Tibial nerve (tissue), 4 donors: ENCODE data around the gene MAML2.

Experiments used
- EP300 ChIP-seq, 2 donors: sonication (generic); formaldehyde crosslinking; IDR thresholded peaks; one replicate each; pipeline ENCODE4 v1.6.1; 2017; ENCODE audit warnings: antibody characterized with exemption in 2 of 2, mild to moderate bottlenecking in 1 of 2
- POLR2A ChIP-seq, 2 donors: fragments of 450-650 bp; IDR thresholded peaks; one replicate each; pipeline ENCODE4 v1.6.1; 2017; ENCODE audit warnings: antibody characterized with exemption in 2 of 2, mild to moderate bottlenecking in 2 of 2, moderate library complexity in 2 of 2
- TF ChIP-seq, protein P1 (sequence below), 5 experiments: fragments of 200-600 bp in 3 of 5; fragments of 450-650 bp in 2 of 5; sonication (generic) in 3 of 5; IDR thresholded peaks; one replicate each; pipeline ENCODE4 v1.5.1; 2016 to 2019; ENCODE audit warnings: antibody characterized with exemption in 5 of 5, mild to moderate bottlenecking in 3 of 5, moderate library complexity in 2 of 5

DNA sequence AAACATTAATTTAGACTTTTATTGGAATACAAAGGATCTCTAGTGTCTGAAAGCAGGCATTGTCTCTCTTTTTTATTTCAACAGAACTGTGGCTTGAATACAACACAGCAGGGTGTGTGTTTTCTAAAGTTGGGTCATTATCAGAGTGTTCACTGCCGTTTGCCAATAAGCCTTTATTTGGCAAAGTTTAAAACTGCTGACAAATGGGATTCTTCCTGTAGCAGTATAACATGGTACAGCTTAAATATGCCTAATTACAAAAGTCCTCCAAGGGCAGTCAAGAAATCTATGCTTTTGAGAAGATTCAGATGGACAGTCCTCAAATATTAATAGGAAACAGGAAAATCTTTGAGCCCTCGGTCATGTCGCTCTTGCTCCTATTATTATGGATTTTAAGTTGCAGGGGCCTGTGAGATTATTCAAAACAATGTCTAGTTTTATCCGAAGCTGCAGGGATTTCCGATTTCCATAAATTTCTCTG, 199.9 kb downstream of the MAML2 start:
- TF ChIP-seq POLR2A (IDR thresholded peaks at IDR 0.05) (no peak), EP300 (IDR thresholded peaks at IDR 0.05) (peak in 1 of 2 donors; percentile 17)
- TF ChIP-seq, protein P1, sequence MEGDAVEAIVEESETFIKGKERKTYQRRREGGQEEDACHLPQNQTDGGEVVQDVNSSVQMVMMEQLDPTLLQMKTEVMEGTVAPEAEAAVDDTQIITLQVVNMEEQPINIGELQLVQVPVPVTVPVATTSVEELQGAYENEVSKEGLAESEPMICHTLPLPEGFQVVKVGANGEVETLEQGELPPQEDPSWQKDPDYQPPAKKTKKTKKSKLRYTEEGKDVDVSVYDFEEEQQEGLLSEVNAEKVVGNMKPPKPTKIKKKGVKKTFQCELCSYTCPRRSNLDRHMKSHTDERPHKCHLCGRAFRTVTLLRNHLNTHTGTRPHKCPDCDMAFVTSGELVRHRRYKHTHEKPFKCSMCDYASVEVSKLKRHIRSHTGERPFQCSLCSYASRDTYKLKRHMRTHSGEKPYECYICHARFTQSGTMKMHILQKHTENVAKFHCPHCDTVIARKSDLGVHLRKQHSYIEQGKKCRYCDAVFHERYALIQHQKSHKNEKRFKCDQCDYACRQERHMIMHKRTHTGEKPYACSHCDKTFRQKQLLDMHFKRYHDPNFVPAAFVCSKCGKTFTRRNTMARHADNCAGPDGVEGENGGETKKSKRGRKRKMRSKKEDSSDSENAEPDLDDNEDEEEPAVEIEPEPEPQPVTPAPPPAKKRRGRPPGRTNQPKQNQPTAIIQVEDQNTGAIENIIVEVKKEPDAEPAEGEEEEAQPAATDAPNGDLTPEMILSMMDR (IDR thresholded peaks at IDR 0.05) = no peak
